ENCODE data around the gene AMH. TPM values are rescaled to one million over a fixed set of nuclear protein-coding genes. Genes with fewer than 3 reads are reported as not detected.

Gene AMH
- total and polyA plus RNA-seq, 2 of the 13 experiments (the other 11 are each of a cell fraction or from before 2014, with no cell fraction given): 0.03 to 0.18 TPM

DNA sequence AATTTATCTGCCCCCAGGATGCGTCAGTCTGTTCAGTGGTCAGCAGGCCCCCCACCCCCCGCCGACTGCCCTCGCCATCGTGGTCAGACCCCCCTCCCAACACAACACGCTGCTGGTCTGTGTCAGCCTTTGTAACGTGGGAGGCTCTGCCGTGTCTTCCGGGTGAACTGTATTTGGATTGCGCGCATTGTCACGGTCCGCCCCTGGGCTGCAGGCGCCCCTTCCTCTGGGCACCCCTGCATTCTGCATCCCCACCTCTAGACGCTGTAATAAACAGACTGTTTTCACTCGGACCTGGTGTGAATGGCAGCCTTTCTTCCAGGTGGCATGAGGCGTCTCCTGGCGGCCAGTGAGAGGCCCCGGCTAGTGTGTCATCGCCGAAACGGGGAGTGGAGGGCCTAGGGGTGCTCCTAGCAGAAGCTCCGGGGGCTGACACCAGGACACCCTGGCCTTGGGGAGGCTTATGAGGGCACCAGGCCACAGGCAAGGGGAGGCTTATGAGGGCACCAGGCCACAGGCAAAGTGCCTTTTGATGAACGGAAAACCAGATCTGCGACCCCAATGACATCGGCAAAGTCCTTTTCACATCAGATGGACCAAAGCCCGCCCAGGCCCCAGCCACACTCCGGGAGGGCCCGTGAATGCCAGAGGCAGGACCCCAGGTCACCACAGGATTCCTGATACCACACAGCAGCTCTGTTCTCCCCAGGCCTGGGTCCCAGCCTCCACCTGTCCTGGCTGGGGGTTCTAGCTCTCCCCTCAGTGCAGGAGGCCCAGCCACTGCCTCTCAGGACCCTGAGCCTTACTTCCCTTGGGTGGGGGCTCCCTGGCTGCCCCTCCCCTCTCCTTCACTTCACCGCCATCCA, 16.6 kb upstream of the AMH start (continued):
- TF ChIP-seq, protein P1, sequence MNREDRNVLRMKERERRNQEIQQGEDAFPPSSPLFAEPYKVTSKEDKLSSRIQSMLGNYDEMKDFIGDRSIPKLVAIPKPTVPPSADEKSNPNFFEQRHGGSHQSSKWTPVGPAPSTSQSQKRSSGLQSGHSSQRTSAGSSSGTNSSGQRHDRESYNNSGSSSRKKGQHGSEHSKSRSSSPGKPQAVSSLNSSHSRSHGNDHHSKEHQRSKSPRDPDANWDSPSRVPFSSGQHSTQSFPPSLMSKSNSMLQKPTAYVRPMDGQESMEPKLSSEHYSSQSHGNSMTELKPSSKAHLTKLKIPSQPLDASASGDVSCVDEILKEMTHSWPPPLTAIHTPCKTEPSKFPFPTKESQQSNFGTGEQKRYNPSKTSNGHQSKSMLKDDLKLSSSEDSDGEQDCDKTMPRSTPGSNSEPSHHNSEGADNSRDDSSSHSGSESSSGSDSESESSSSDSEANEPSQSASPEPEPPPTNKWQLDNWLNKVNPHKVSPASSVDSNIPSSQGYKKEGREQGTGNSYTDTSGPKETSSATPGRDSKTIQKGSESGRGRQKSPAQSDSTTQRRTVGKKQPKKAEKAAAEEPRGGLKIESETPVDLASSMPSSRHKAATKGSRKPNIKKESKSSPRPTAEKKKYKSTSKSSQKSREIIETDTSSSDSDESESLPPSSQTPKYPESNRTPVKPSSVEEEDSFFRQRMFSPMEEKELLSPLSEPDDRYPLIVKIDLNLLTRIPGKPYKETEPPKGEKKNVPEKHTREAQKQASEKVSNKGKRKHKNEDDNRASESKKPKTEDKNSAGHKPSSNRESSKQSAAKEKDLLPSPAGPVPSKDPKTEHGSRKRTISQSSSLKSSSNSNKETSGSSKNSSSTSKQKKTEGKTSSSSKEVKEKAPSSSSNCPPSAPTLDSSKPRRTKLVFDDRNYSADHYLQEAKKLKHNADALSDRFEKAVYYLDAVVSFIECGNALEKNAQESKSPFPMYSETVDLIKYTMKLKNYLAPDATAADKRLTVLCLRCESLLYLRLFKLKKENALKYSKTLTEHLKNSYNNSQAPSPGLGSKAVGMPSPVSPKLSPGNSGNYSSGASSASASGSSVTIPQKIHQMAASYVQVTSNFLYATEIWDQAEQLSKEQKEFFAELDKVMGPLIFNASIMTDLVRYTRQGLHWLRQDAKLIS (CRISPR knock-in tag; IDR thresholded peaks at IDR 0.05): no peak
- TF ChIP-seq ZNF670 (CRISPR knock-in tag; IDR thresholded peaks at IDR 0.05; ENCODE audit: borderline replicate concordance): no peak
- TF ChIP-seq PRPF4 (IDR thresholded peaks at IDR 0.05; ENCODE audit: low read depth, low read length, poor library complexity, severe bottlenecking): peak; percentile 28
- TF ChIP-seq KDM5A (IDR thresholded peaks at IDR 0.05; ENCODE audit: borderline replicate concordance, low read length): no peak
- TF ChIP-seq ZNF761 (CRISPR knock-in tag; conservative IDR thresholded peaks at IDR 0.05): no peak
- TF ChIP-seq THYN1 (CRISPR knock-in tag; IDR thresholded peaks at IDR 0.05; ENCODE audit: borderline replicate concordance, low read depth): no peak
- TF ChIP-seq NR1H2 (CRISPR knock-in tag; IDR thresholded peaks at IDR 0.05; ENCODE audit: borderline replicate concordance, low read depth): no peak
- 0 out of 2 replicates have a peak, but pooled peaks have one; percentile 50 for TF ChIP-seq AKAP8 (CRISPR knock-in tag; IDR thresholded peaks at IDR 0.05)
- no peak for TF ChIP-seq SIN3A (IDR thresholded peaks at IDR 0.05; ENCODE audit: borderline replicate concordance, low read depth, low read length)
- TF ChIP-seq SPEN (CRISPR knock-in tag; IDR thresholded peaks at IDR 0.05; ENCODE audit: low read depth): no peak
- TF ChIP-seq, protein P2, sequence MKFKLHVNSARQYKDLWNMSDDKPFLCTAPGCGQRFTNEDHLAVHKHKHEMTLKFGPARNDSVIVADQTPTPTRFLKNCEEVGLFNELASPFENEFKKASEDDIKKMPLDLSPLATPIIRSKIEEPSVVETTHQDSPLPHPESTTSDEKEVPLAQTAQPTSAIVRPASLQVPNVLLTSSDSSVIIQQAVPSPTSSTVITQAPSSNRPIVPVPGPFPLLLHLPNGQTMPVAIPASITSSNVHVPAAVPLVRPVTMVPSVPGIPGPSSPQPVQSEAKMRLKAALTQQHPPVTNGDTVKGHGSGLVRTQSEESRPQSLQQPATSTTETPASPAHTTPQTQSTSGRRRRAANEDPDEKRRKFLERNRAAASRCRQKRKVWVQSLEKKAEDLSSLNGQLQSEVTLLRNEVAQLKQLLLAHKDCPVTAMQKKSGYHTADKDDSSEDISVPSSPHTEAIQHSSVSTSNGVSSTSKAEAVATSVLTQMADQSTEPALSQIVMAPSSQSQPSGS (CRISPR knock-in tag; IDR thresholded peaks at IDR 0.05): no peak
- TF ChIP-seq POLR2AphosphoS2 (IDR thresholded peaks at IDR 0.05; ENCODE audit: low read depth, low read length): 0 out of 2 replicates have a peak, but pooled peaks have one; percentile 6
- no peak for TF ChIP-seq SMARCC2 (IDR thresholded peaks at IDR 0.05)
- TF ChIP-seq AGO2 (optimal IDR thresholded peaks at IDR 0.05; ENCODE audit: low read depth, low read length): peak; percentile 95
- TF ChIP-seq SRF (IDR thresholded peaks at IDR 0.05; ENCODE audit: low read depth, low read length): no peak
- peak; percentile 81 for TF ChIP-seq ZBTB38 (CRISPR knock-in tag; IDR thresholded peaks at IDR 0.05)
- 0 out of 2 replicates have a peak, but pooled peaks have one; percentile 35 for TF ChIP-seq ZNF607 (CRISPR knock-in tag; IDR thresholded peaks at IDR 0.05; ENCODE audit: borderline replicate concordance)
- TF ChIP-seq ZNF30 (CRISPR knock-in tag; IDR thresholded peaks at IDR 0.05): no peak
- TF ChIP-seq HOXA3 (CRISPR knock-in tag; IDR thresholded peaks at IDR 0.05): peak; percentile 34; the same call in 1 of the 2 replicates
- TF ChIP-seq PCBP2 (optimal IDR thresholded peaks at IDR 0.05; ENCODE audit: low read depth, low read length, poor library complexity, severe bottlenecking): no peak
- TF ChIP-seq, protein P3, sequence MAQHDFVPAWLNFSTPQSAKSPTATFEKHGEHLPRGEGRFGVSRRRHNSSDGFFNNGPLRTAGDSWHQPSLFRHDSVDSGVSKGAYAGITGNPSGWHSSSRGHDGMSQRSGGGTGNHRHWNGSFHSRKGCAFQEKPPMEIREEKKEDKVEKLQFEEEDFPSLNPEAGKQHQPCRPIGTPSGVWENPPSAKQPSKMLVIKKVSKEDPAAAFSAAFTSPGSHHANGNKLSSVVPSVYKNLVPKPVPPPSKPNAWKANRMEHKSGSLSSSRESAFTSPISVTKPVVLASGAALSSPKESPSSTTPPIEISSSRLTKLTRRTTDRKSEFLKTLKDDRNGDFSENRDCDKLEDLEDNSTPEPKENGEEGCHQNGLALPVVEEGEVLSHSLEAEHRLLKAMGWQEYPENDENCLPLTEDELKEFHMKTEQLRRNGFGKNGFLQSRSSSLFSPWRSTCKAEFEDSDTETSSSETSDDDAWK (CRISPR knock-in tag; IDR thresholded peaks at IDR 0.05): no peak
- TF ChIP-seq POLR2AphosphoS5 (IDR thresholded peaks at IDR 0.05; ENCODE audit: low read depth, low read length): peak; percentile 40; the same call in 1 of the 2 replicates
- TF ChIP-seq ZNF839 (CRISPR knock-in tag; IDR thresholded peaks at IDR 0.05; ENCODE audit: borderline replicate concordance): no peak
- TF ChIP-seq ESRRA (CRISPR knock-in tag; IDR thresholded peaks at IDR 0.05; ENCODE audit: low read depth): no peak

Measured in HepG2 (cell line).